GM23248 (cell line): ENCODE measurements around the gene CFAP210. TPM values are rescaled to one million over a fixed set of nuclear protein-coding genes. Genes with fewer than 3 reads are reported as not detected.
"Not testable (repeated sequence)": the region's sequence is repeated elsewhere in the genome, so short reads cannot be mapped to it uniquely, and the experiment has no call there.

Experiments used
- DNase-seq: peaks from one replicate; pipeline ENCODE4 v3.0.0-alpha.2; 2015
- H2AFZ ChIP-seq: fragments of 200-600 bp; sonication (generic); 2 replicates; pipeline ENCODE4 v1.6.1; 2016; ENCODE audit warnings: antibody characterized with exemption
- H3F3A ChIP-seq: fragments of 200-600 bp; sonication (generic); 2 replicates; pipeline ENCODE4 v1.6.1; 2016; ENCODE audit warnings: mild to moderate bottlenecking, antibody characterized with exemption, mixed run types; ENCODE audit not compliant: insufficient read depth
- H3K27ac ChIP-seq: fragments of 200-600 bp; sonication (generic); 2 replicates; pipeline ENCODE4 v1.5.1; 2016; ENCODE audit warnings: mild to moderate bottlenecking
- H3K27me3 ChIP-seq: fragments of 200-600 bp; sonication (generic); replicated peaks from 2 replicates; pipeline ENCODE4 v1.6.1; 2016; ENCODE audit warnings: mild to moderate bottlenecking; ENCODE audit not compliant: insufficient read depth
- H3K36me3 ChIP-seq: fragments of 200-600 bp; sonication (generic); 2 replicates; pipeline ENCODE4 v1.6.1; 2016; ENCODE audit warnings: low read depth, mild to moderate bottlenecking
- H3K4me1 ChIP-seq: fragments of 200-600 bp; sonication (generic); 2 replicates; pipeline ENCODE4 v1.6.1; 2016; ENCODE audit warnings: mild to moderate bottlenecking; ENCODE audit not compliant: insufficient read depth
- H3K4me2 ChIP-seq: fragments of 200-600 bp; sonication (generic); one replicate; pipeline ENCODE4 v1.6.1; 2016; ENCODE audit warnings: mild to moderate bottlenecking; ENCODE audit not compliant: unreplicated experiment
- H3K4me3 ChIP-seq: fragments of 200-600 bp; sonication (generic); 2 replicates; pipeline ENCODE4 v1.5.1; 2016; ENCODE audit warnings: mild to moderate bottlenecking
- H3K79me2 ChIP-seq: fragments of 200-600 bp; sonication (generic); 2 replicates; pipeline ENCODE4 v1.6.1; 2016; ENCODE audit warnings: mild to moderate bottlenecking; ENCODE audit not compliant: insufficient read depth
- H3K9ac ChIP-seq: fragments of 200-600 bp; sonication (generic); 2 replicates; pipeline ENCODE4 v1.6.1; 2016; ENCODE audit warnings: mild to moderate bottlenecking
- H3K9me2 ChIP-seq: fragments of 200-600 bp; sonication (generic); 2 replicates; pipeline ENCODE4 v1.6.1; 2016; ENCODE audit warnings: mixed run types, mild to moderate bottlenecking, moderate library complexity; ENCODE audit not compliant: insufficient read depth
- H3K9me3 ChIP-seq: fragments of 200-600 bp; sonication (generic); one replicate; pipeline ENCODE4 v1.6.1; 2017; ENCODE audit warnings: low read depth
- H4K20me1 ChIP-seq: fragments of 200-600 bp; sonication (generic); 2 replicates; pipeline ENCODE4 v1.6.0; 2016; ENCODE audit not compliant: insufficient read depth
- EZH2 ChIP-seq: fragments of 200-600 bp; sonication (generic); IDR thresholded peaks from 2 replicates; pipeline ENCODE4 v1.6.1; 2018; ENCODE audit warnings: antibody characterized with exemption, mild to moderate bottlenecking; ENCODE audit not compliant: insufficient read depth, poor library complexity, severe bottlenecking
- EZH2phosphoT487 ChIP-seq: fragments of 200-600 bp; sonication (generic); IDR thresholded peaks from 2 replicates; pipeline ENCODE4 v1.6.1; 2018; ENCODE audit warnings: antibody characterized with exemption, moderate library complexity, mild to moderate bottlenecking, low read depth; ENCODE audit not compliant: insufficient read depth
- WGBS, 2 experiments: methylation state at CpG; one replicate each; pipeline ENCODE4 v1.1.6; 2015 to 2017; ENCODE audit warnings: low lambda C conversion rate in 2 of 2, low coverage in 1 of 2; ENCODE audit errors: missing lambda C conversion rate in 2 of 2; 5-methylcytosine and 5-hydroxymethylcytosine counted together
- in situ Hi-C: fragments of 300-500 bp; cut with MboI; formaldehyde crosslinking; loops from 2 replicates; pipeline ENCODE4 v1.15.0; 2020
- polyA plus RNA-seq: library from polyadenylated mRNA; unstranded; fragments of >200 nt; fragmentation: Nextera tagmentation; extraction: Ambion mirVana; gene quantifications from 2 replicates; pipeline ENCODE4 v1.2.1, GENCODE V29; 2016
- total RNA-seq: library from RNA; depleted of rRNA; stranded (reverse); fragments of >200 nt; shearing (Covaris generic); gene quantifications from 2 replicates; pipeline ENCODE4 v1.2.3, GENCODE V29; 2014

The CFAP210 gene
- total and polyA plus RNA-seq, 2 experiments from 2014 or later = 0.11 TPM; not detected in 1

GRCh38 chr2:169625781-169626180 lies 68.4 kb downstream of the CFAP210 start:
- no peak for DNase-seq
- Histone ChIP-seq H3K9me2 (no peaks in the 10 kb centered on the region), H3K27ac (no peak overlapping the region), H4K20me1 (no peaks in the 10 kb centered on the region), H3K9ac (no peak overlapping the region), H3K9me3 (no peaks in the 10 kb centered on the region), H3K4me1 (no peaks in the 10 kb centered on the region), H2AFZ (no peak overlapping the region), H3K27me3 (no peaks in the 10 kb centered on the region), H3K4me3 (no peak overlapping the region), H3F3A (no peaks in the 10 kb centered on the region), H3K36me3 (peaks cover 34% of the 10 kb centered on the region), H3K79me2 (peaks cover 46% of the 10 kb centered on the region), H3K4me2 (no peak overlapping the region)
- 80 to 81% methylated on average over 3 of the region's 3 CpGs for WGBS, 2 experiments
- TF ChIP-seq EZH2phosphoT487 = no peak
- no peak for TF ChIP-seq EZH2
- in situ Hi-C loops = no loop called here

DNA sequence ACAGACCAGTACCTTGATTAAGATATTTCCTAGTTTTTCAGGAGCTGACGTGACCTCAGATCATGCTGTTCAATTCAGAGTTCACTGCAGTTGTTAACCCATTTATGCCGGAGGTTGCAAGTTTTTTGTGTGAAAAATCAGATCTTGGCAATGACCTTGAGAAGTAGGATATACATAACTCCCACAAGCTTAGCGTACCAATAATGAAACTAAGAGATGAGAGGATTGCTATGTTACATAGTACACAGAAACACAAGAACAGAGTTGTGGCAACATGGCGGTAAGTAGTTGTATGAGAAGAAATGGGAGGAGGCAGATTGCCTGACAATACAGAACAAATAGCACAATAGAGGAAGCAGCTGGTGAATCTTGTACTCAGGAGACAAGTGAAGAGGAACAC lies 71.0 kb downstream of the CFAP210 start:
- no peak for DNase-seq
- Histone ChIP-seq H2AFZ (no peak overlapping the region), H4K20me1 (no peaks in the 10 kb centered on the region), H3K9ac (no peak overlapping the region), H3K79me2 (peaks cover 71% of the 10 kb centered on the region), H3K4me3 (no peak overlapping the region), H3K36me3 (peaks cover 27% of the 10 kb centered on the region), H3K27me3 (no peaks in the 10 kb centered on the region), H3K4me1 (peaks cover 6% of the 10 kb centered on the region; the same call in 1 of the 2 replicates), H3K27ac (no peak overlapping the region), H3K4me2 (no peak overlapping the region), H3K9me2 (no peaks in the 10 kb centered on the region), H3F3A (no peaks in the 10 kb centered on the region), H3K9me3 (no peaks in the 10 kb centered on the region)
- WGBS, 2 experiments = 75 to 76% methylated on average over 4 of the region's 4 CpGs
- in situ Hi-C loops = no loop called here
- TF ChIP-seq EZH2 (no peak), EZH2phosphoT487 (no peak)

DNA sequence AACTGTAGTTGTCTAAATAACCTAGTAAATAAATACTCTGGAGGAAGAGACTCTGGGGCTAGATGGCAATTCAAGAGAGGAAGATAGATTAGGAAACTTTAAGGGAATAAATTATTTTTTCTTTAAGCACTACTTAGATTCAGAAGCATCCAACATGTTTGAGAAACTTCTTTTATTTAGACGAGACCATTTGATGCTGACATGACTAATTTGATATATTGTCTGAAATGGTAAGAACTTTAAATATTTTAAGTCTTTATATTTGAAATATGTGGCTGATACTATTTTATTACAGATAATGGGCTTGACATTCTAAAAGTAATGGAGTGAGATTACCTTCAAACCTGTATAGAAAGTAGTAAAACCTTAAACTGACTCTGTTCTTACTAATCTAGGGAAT lies 73.7 kb downstream of the CFAP210 start:
- in situ Hi-C loops = no loop called here
- Histone ChIP-seq H3F3A (no peaks in the 10 kb centered on the region), H3K4me3 (no peak overlapping the region), H3K9me2 (no peaks in the 10 kb centered on the region), H3K4me1 (peaks cover 6% of the 10 kb centered on the region; the same call in 1 of the 2 replicates), H3K79me2 (peaks cover 91% of the 10 kb centered on the region), H3K4me2 (no peak overlapping the region), H3K36me3 (peaks cover 40% of the 10 kb centered on the region), H3K9me3 (no peaks in the 10 kb centered on the region), H3K9ac (no peak overlapping the region), H2AFZ (no peak overlapping the region), H4K20me1 (no peaks in the 10 kb centered on the region), H3K27ac (no peak overlapping the region), H3K27me3 (no peaks in the 10 kb centered on the region)
- no peak for DNase-seq
- TF ChIP-seq EZH2phosphoT487 (no peak), EZH2 (no peak)
- 66 to 72% methylated on average over 1 of the region's 1 CpG for WGBS, 2 experiments

DNA sequence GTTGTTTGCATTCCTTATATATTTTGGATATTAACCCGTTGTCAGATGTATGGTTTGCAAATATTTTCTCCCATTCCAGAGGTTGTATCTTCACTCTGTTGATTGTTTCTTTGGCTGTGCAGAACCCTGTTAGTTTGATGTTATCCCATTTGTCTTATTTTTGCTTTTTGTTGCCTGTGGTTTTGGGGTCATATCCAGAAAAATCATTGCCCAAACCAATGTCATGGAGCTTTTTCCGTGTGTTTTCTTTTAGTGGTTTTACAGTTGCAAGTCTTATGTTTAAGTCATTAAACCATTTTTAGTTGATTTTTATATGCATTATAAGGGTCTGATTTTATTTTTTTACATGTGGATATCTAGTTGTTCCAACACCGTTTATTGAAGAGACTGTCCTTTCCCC lies 74.3 kb downstream of the CFAP210 start:
- Histone ChIP-seq H3K27ac (no peak overlapping the region), H3K4me3 (no peak overlapping the region), H3K4me2 (no peak overlapping the region), H3K36me3 (peaks cover 42% of the 10 kb centered on the region), H3K4me1 (peaks cover 6% of the 10 kb centered on the region; the same call in 1 of the 2 replicates), H3F3A (no peaks in the 10 kb centered on the region), H3K27me3 (no peaks in the 10 kb centered on the region), H3K9me3 (no peaks in the 10 kb centered on the region), H4K20me1 (no peaks in the 10 kb centered on the region), H3K9me2 (no peaks in the 10 kb centered on the region), H3K79me2 (peaks cover 93% of the 10 kb centered on the region), H3K9ac (no peak overlapping the region), H2AFZ (no peak overlapping the region)
- DNase-seq = peak; percentile 6
- WGBS, 2 experiments = 7% methylated on average over 3 of the region's 3 CpGs
- TF ChIP-seq EZH2phosphoT487 (no peak), EZH2 (no peak)
- in situ Hi-C loops = no loop called here

- peaks cover 83% of the 10 kb centered on the region for H3K79me2 ChIP-seq
- H4K20me1 ChIP-seq, H3K27ac ChIP-seq, DNase-seq, H3K9ac ChIP-seq, in situ Hi-C loops, H3K4me3 ChIP-seq, H2AFZ ChIP-seq, H3K9me2 ChIP-seq, H3K4me2 ChIP-seq, H3F3A ChIP-seq, H3K9me3 ChIP-seq, H3K27me3 ChIP-seq, H3K4me1 ChIP-seq: not testable (repeated sequence)
- H3K36me3 ChIP-seq = peaks cover 57% of the 10 kb centered on the region
- 96 to 100% methylated on average over 1 of the region's 1 CpG for WGBS, 2 experiments
Measured at GRCh38 chr2:169615982-169616381, 78.2 kb downstream of the CFAP210 start.
